Activated CD8-positive, alpha-beta memory T cell treated with anti-CD3 and anti-CD28 coated beads for 48 hours (primary cell): Measurements from ENCODE around the gene C22orf39.

Experiments
- DNase-seq, 3 experiments: peaks; one replicate each; pipeline ENCODE4 v3.0.0-alpha.2; 2020; ENCODE audit warnings: low read depth in 2 of 3, low spot score in 2 of 3

Gene C22orf39, protein sequence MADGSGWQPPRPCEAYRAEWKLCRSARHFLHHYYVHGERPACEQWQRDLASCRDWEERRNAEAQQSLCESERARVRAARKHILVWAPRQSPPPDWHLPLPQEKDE

DNA sequence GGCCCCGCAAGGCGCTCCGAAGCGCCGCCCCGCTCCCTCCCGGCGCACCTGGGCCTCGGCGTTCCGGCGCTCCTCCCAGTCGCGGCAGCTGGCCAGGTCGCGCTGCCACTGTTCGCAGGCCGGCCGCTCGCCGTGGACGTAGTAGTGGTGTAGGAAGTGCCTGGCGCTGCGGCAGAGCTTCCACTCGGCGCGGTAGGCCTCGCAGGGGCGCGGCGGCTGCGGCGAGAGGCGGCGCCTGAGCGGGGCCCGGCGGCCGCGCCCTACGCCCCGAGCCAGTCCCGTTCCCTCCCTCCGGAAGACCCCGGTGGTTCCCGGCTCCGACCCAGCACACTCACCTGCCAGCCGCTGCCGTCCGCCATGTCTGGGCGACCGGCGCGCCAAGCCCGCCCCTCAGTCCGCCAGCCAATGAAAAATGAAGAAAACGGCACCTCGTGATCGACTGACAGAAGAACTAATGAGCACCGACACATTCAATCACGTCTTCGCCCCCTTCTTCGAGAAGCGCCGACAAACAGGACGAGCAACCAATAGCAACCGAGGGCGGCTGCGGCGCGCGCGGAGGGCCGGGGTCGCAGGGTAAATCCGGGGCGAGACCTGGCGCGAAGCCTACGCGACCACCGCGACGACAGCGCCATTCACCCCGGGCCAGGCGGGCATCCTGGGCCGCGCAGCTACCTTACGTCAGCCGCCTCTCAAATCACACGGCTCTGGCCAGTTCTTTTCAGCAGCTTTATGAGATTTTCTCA, at the start of gene C22orf39:
C22orf39 (minus strand) TSS at position 382 of the 746 bp plus-strand sequence; CDS start at position 359, 23 bp downstream.
- DNase-seq = peak; percentile 45 to 77 (median 60)

GRCh38 chr22:19497245-19497644, 49.7 kb upstream of the C22orf39 start:
- DNase-seq = no peak

- DNase-seq = no peak
These were observed 48.8 kb upstream of the C22orf39 start for GRCh38 chr22:19496324-19496630.

GRCh38 chr22:19495562-19496323, 48.2 kb upstream of the C22orf39 start:
- no peak for DNase-seq

DNA sequence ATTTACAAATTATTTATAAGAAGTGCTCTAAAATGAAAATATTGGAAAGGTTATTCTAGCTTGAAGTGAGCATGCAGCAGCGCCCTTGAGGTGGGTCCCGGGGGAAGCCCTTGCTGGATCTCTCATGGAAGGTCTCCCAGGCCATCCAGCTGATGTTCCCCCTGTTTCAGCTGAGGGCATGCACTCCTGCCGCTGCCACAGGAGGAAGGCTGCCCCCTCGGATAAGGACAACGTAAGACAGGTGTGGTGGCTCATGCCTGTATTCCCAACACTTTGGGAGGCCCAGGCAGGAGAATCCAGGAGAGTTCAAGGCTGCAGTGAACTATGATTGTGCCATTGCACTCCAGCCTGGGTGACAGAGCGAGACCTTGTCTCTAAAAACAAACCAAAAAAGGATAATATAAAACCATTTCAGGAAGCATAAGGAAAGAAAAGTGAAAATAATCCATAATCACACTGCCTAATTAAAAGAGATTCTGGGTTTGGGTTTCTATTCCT, 47.2 kb upstream of the C22orf39 start:
- no peak for DNase-seq

- no peak for DNase-seq
These were observed 46.6 kb upstream of the C22orf39 start for GRCh38 chr22:19494001-19494560.

DNA sequence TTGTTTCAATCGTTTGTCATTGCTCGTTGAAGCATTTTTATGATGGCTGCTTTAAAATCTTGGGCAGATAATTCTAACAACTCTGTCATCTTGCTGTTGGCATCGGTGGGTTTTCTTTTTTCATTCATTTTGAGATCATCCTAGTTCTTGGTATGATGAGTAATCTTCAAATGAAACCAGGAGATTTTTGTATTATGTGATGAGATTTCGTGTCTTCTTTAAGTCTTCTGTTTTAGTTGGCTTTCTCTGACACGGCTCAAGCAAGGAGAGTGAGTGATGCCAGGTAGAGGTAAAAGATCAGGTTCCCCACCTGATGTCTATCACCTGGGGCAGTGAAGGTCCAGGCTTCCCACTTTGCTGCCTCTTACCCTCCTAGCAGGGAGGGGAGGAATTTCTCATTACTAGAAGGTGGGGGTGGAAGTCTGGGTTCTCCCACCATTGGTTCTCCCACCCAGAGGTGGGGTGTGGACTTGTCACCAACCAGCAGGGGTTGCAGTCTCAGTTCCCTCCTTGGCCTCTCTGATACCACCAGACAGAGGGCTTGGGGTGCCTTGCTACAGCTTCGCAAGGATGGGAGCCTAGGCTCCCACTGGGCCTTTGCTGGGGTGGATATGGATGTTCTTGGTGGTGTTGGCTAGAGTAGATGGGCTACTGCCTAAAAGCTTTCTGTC, 45.1 kb upstream of the C22orf39 start:
- DNase-seq = no peak

GRCh38 chr22:19490628-19491230, 43.2 kb upstream of the C22orf39 start:
- no peak for DNase-seq

- no peak for DNase-seq
These were observed 41.7 kb upstream of the C22orf39 start for GRCh38 chr22:19488884-19489843.

DNA sequence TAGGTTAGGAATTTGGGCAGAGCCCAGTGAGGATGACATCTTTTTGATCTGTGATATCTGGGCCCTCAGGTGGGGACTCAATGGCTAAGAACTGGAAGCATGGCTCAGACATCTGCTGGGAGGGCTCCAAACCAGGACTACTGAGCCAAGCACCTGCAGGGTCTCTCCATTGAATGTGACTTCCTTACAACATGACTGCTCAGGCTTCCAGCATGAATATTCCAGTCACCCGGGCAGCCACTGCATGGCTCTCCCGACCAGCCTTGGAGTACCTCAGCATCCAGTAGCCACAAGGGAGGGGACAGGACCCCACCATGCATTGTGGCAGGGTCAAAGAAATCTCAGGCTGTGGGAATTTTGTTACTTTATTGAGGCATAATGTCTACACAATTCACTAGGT, 40.8 kb upstream of the C22orf39 start:
- no peak for DNase-seq

DNA sequence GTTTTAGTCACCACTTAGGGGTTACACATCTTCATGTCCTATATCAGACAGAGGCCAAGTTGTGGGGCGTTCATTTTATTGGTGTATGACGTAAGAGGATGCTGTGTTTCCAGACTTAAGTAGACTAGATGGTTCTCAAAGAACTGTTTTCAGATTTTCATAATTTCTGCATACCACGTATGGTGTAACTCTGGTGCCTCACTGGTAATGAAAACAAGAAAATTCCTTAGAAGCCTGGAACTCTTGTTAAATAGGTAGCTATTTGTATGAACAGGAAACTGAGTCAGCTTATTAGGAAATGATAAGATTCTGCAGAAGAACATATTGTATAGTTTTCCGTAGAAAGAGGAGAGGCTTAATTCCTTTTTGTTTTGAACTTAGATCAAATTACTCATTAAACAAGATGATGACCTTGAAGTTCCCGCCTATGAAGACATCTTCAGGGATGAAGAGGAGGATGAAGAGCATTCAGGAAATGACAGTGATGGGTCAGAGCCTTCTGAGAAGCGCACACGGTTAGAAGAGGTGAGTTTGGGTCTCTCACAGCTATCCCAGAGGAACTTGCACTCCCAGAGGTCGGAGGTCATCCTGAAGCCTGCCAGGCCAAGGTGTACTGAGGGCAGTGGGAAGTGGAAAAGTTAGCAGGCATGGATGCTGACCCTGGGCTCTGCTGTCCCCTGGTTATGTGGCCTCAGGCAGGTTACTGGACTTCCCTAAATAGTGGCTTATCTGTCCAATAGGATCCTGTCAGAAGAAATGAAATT, 36.2 kb upstream of the C22orf39 start:
- no peak for DNase-seq

DNA sequence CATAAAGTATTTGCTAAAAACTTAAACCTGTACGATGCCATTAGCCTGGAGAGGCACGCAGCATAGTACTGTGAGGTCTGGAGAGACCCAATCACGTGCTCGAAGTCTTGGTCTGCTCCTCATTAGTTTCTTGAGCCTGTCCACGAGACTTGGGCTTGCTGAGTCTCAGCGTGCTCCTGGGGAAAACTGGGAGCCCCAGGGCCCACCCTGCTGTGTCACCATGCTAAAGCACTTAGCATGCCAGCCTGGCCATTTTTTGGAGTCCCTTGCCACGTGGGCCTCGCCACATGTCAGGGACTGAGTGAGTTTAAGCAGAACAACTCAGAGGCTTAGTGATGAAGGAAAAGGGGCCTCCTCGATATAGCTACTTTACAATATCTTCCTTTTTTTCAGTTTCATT, 34.8 kb upstream of the C22orf39 start:
- no peak for DNase-seq

- DNase-seq = no peak
These were observed 33.3 kb upstream of the C22orf39 start for GRCh38 chr22:19480789-19481188.

DNA sequence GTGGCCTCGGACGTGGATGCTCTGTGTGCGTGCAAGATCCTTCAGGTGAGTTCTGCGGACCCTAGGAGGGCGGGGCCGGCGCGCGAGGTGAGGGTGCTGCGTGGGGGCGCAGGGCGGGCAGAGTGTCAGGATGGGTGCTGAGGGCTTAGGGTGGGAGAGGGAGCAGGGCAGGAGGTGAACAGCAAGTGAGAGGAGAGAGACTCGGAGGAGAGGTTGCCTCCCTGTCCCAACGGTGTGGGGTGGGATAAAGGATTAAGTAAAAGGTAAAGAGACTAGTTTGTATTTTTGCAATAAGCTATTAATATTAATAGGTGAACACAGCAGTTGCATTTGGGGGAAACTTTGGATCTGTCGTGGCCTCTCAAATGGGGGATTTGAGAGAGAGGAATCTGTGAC, 32.7 kb upstream of the C22orf39 start:
- peak in 1 of 3 experiments; percentile 4 for DNase-seq

GRCh38 chr22:19479355-19480172, 32.1 kb upstream of the C22orf39 start, which contains the start of gene CDC45:
CDC45 (plus strand) TSS chr22:19479920; CDS start chr22:19479969, 49 bp downstream.
- peak; percentile 72 to 85 (median 77) for DNase-seq

DNA sequence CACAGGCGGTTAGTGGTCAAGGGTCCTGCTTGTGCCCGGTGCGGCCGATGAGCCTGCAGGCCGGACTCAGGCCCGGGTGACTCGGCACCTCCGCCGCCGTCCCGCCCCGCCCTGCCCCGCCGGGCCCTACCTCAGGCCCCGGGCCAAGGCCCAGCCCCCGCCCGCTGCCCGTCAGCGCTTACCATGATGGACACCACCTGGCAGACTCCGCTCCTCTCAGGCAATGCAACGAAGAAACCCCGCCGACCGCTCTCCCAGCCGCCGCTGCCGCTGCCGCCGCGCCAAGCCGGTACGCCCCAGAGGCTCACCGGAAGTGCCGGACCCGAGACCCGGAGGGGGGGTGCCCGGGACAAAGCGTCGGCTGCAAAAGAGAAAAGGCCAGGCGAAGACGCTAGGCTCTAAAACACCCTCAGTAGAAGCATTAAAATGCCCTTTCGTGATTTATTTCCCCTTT, 31.4 kb upstream of the C22orf39 start, which contains the start of gene UFD1:
UFD1 (minus strand) TSS at position 293 of the 454 bp plus-strand sequence; CDS start at position 185, 108 bp downstream.
- DNase-seq = peak; percentile 56 to 66 (median 56)

- DNase-seq = no peak
These were observed 30.8 kb upstream of the C22orf39 start for GRCh38 chr22:19478045-19478900.
